ENCODE results near the gene ARHGEF28. TPM values are rescaled to one million over a fixed set of nuclear protein-coding genes. Genes with fewer than 3 reads are reported as not detected.

Gene ARHGEF28
- total and polyA plus RNA-seq, 2 of the 13 experiments (the other 11 are each of a cell fraction or from before 2014, with no cell fraction given) = 17.4 to 34.1 TPM

- intact Hi-C loops (cut with micrococcal nuclease; ENCODE audit: unreplicated experiment) = no loop called here
- no peaks in the 10 kb centered on the region for H3K9me3 ChIP-seq (ENCODE audit: low read length)
These were observed 5.7 kb upstream of the ARHGEF28 start for GRCh38 chr5:73620334-73620687.

GRCh38 chr5:73623060-73623459 lies 2.9 kb upstream of the ARHGEF28 start:
- intact Hi-C loops (cut with micrococcal nuclease; ENCODE audit: unreplicated experiment) = no loop called here
- no peak for DNase-seq (ENCODE audit: low spot score)
- BruUV-seq (replicated peaks) = no TSS peak

More at GRCh38 chr5:73620334-73620687, 5.7 kb upstream of the ARHGEF28 start:
- Histone ChIP-seq H4K20me1 (ENCODE audit: insufficient read depth, low read length) (no peaks in the 10 kb centered on the region), H3K9ac (ENCODE audit: insufficient read depth, low read depth, low read length) (no peak overlapping the region), H3K36me3 (replicated peaks in 1 of 2; ENCODE audit: control insufficient read depth in 1 of 2, insufficient read depth in 2 of 2, low read length in 2 of 2) (no peaks in the 10 kb centered on the region), H3K27ac (ENCODE audit: extremely low read length, insufficient read depth, low read length) (no peak overlapping the region), H3K4me3 (replicated peaks in 1 of 3; ENCODE audit: insufficient read depth in 1 of 3, low read depth in 2 of 3, low read length in 3 of 3) (no peak overlapping the region), H3K27me3 (ENCODE audit: control insufficient read depth in 1 of 2, insufficient read depth in 2 of 2, low read length in 2 of 2) (peaks cover 0 to 3% of the 10 kb centered on the region in 2 experiments; a peak in 1 of 5 replicates), H2AFZ (ENCODE audit: low read length) (no peak overlapping the region), H3K79me2 (ENCODE audit: insufficient read depth, low read length) (no peaks in the 10 kb centered on the region), H3K4me2 (ENCODE audit: low read depth, low read length) (no peak overlapping the region), H3K4me1 (ENCODE audit: insufficient read depth, low read length) (peaks cover 51% of the 10 kb centered on the region)
- no peak for DNase-seq (ENCODE audit: low spot score)
- 82% methylated on average over 1 of the region's 1 CpG for WGBS (ENCODE audit: low lambda C conversion rate)
- BruUV-seq (replicated peaks) = no TSS peak
- ChIA-PET POLR2A (no interaction called here), CTCF (ENCODE audit: low intra/inter-chr PET ratio, low total read pairs) (no interaction called here)
- ATAC-seq = no peak
- no peak for FAIRE-seq
- peak; percentile 82 for TF ChIP-seq MAFF (IDR thresholded peaks at IDR 0.05; ENCODE audit: low read depth, low read length)
- no peak for TF ChIP-seq ZNF441 (CRISPR knock-in tag; IDR thresholded peaks at IDR 0.05; ENCODE audit: borderline replicate concordance)
- peak; percentile 79 to 90 for TF ChIP-seq MAFK (conservative IDR thresholded peaks at IDR 0.05 in 1 of 2, IDR thresholded peaks at IDR 0.05 in 1 of 2; ENCODE audit: low read length in 2 of 2)
- in situ Hi-C loops (cut with HindIII; ENCODE audit: extremely low pct_ligation_motif_present, low pct_unique_long_range_greater_than_20kb) = no loop called here

More at GRCh38 chr5:73623060-73623459, 2.9 kb upstream of the ARHGEF28 start:
- in situ Hi-C loops (cut with HindIII; ENCODE audit: extremely low pct_ligation_motif_present, low pct_unique_long_range_greater_than_20kb) = no loop called here
- H3K9me3 ChIP-seq (ENCODE audit: low read length) = no peaks in the 10 kb centered on the region
- FAIRE-seq (no peak), ATAC-seq (no peak)
- peaks cover 19% of the 10 kb centered on the region for H3K79me2 ChIP-seq (ENCODE audit: insufficient read depth, low read length)
- H3K4me1 ChIP-seq (ENCODE audit: insufficient read depth, low read length) = peaks cover 53% of the 10 kb centered on the region
- H4K20me1 ChIP-seq (ENCODE audit: insufficient read depth, low read length) = no peaks in the 10 kb centered on the region; the same call in none of the 2 replicates
- 88% methylated on average over 2 of the region's 2 CpGs for WGBS (ENCODE audit: low lambda C conversion rate)
- no peak overlapping the region for H2AFZ ChIP-seq (ENCODE audit: low read length)
- H3K27ac ChIP-seq (ENCODE audit: extremely low read length, insufficient read depth, low read length) = peak overlapping the region; percentile 76
- no peaks in the 10 kb centered on the region for H3K36me3 ChIP-seq (replicated peaks in 1 of 2; ENCODE audit: control insufficient read depth in 1 of 2, insufficient read depth in 2 of 2, low read length in 2 of 2)
- H3K4me3 ChIP-seq (replicated peaks in 1 of 3; ENCODE audit: insufficient read depth in 1 of 3, low read depth in 2 of 3, low read length in 3 of 3) = no peak overlapping the region
- H3K27me3 ChIP-seq (ENCODE audit: control insufficient read depth in 1 of 2, insufficient read depth in 2 of 2, low read length in 2 of 2) = no peaks in the 10 kb centered on the region; a peak in 1 of 5 replicates
- TF ChIP-seq ZNF687 (CRISPR knock-in tag; IDR thresholded peaks at IDR 0.05) (no peak), REXO4 (CRISPR knock-in tag; IDR thresholded peaks at IDR 0.05; ENCODE audit: borderline replicate concordance) (no peak), ZNF629 (CRISPR knock-in tag; conservative IDR thresholded peaks at IDR 0.05) (peak; percentile 91), KDM1A (CRISPR knock-in tag; IDR thresholded peaks at IDR 0.05) (0 out of 2 replicates have a peak, but pooled peaks have one; percentile 53)
- CTCF ChIA-PET (ENCODE audit: low intra/inter-chr PET ratio, low total read pairs) = no interaction called here
- no peak overlapping the region for H3K9ac ChIP-seq (ENCODE audit: insufficient read depth, low read depth, low read length)
- POLR2A ChIA-PET = interaction anchor here (0.9 to 3.1 kb wide), 9 partner anchors 10 to 200 kb away, joined by 3 to 20 read pairs (median 11); no protein-coding TSS in a partner anchor
- H3K4me2 ChIP-seq (ENCODE audit: low read depth, low read length) = no peak overlapping the region
